Measurements from ENCODE around the gene TIPARP.

TIPARP gene, protein sequence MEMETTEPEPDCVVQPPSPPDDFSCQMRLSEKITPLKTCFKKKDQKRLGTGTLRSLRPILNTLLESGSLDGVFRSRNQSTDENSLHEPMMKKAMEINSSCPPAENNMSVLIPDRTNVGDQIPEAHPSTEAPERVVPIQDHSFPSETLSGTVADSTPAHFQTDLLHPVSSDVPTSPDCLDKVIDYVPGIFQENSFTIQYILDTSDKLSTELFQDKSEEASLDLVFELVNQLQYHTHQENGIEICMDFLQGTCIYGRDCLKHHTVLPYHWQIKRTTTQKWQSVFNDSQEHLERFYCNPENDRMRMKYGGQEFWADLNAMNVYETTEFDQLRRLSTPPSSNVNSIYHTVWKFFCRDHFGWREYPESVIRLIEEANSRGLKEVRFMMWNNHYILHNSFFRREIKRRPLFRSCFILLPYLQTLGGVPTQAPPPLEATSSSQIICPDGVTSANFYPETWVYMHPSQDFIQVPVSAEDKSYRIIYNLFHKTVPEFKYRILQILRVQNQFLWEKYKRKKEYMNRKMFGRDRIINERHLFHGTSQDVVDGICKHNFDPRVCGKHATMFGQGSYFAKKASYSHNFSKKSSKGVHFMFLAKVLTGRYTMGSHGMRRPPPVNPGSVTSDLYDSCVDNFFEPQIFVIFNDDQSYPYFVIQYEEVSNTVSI

DNA sequence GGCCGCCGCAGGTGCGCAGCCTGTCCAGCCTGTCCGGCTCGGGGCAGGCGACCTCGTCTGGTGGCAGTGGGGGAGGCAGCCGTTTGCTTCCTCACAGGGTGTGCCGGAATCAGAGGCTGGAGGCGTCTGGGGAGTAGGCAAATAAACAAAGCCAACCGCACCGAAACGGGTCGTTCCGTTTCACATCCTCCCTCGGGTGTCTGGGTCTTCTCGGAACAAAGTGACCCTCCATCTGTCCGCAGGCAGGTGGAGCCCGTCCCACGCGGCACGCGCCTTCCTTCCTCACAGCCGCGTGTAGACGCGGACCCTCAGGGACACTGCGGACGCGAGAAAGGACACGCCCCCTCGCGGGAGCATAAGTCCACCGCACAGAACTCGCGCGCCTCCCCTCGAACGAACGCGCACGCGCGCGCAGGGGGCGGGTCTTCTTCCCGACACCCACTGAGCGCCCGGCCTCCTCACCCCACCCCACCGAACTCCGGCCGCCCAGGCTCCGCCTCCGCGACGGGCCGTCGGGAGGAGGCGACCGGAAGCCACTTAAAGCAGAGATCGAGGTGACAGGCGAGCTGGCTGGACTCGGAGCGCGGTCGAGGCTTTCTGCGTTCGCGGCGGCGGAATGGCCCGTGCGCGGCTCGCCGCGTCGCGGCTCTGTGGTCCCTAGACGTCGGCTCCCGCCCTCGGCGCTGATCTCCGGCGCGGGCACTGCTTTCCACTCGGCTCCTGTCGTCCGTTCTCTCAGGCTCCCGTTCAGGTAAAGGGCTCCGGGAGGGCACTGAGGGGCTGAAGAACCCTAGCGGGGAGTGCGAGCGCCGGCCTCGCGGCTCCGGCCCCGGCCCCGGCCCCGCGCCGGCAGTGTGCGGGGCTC is at the start of gene TIPARP:
TIPARP (plus strand) TSS at position 545 of the 865 bp plus-strand sequence. CDS start 3,108 bp downstream, outside the sequence.
- peak; percentile 93 for DNase-seq

- DNase-seq: no peak
Observed at GRCh38 chr3:156626104-156626503, 48.3 kb upstream of the TIPARP start.

GRCh38 chr3:156627946-156628569 is 46.3 kb upstream of the TIPARP start:
- DNase-seq: no peak

DNA sequence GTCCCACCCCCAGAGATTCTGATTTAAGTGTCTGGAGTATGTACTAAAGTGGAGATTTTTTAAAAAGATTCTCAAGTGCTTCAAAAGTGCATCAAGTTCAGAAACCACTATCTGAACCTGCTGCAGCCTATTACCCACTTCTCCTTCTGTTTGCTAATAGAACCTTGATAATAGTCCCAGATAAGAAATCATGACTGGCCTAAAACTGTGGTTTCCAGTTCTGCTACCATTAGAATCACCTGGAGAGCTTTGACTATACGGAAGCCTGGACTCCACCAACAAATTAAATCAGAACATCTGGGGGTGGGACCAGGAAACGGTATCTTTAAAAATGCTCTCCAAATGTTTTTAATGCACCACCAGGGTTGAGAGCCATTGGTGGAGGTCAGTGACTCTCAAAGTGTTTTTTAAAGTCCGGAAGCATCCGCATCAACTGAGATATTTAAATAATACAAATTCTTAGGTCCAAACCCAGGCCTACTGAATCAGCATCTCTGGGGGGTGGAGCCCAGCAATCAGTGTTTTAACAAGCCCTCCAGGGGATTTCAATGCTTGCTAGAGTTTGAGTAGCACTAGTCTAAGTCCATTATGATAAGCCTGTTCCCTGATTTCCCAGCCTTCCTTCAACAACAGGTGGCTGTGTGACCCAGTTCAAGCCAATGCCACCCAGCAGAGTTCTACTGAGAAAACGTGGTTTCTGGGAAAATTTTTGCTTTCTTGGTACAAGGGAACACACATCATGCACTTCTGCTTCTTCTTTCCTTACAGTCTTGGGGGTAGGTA is 45.4 kb upstream of the TIPARP start:
- DNase-seq: no peak

DNA sequence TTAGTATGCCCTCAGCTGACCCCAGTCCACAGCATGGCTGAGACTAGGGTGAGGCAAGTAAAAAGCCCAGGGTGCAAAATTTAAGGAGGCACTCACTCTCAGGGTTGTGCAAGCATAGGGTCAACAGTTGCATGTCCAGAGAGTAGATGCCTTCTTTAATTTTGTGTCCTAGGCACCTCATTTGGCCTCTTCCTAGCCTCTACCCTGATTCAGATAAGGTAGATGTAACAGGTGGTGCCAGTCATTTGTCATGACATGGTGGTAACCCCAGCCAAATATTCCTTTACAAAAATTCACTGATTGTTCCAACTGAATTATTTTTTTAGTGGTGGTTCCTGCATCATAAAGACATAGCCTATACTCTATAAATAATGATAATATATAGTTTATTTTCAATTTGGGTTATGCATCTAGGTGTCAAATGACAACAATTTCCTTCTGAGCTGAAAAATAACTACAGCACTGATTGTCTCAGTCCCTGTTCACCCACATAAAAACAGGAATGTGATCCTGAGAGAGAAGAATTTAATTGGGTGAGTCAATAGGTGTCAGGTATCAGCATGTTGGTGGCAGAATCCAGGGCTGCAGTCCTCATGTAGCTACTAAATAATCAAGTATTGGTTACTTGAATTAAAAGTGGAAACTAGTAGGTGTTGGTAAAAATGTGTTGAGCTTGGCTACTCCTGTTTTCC is 44.2 kb upstream of the TIPARP start:
- no peak for DNase-seq

DNA sequence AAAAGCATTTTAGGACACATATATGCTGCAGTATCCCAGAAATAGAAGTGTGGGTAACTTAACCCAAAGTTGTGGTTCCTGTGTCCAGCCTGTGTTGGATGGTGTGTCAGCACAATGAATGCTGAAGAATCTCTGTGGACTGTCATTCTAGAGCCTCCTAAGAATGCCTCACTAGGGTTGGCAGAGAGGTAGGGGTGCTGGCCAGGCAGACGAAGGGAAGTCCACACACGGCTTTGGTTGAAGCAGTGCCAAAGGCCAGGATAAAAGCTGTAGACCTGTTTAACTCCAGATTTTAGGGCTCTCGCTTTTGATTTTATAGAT is 43.7 kb upstream of the TIPARP start:
- DNase-seq: no peak

GRCh38 chr3:156631323-156631722 is 43.1 kb upstream of the TIPARP start:
- DNase-seq: no peak

DNA sequence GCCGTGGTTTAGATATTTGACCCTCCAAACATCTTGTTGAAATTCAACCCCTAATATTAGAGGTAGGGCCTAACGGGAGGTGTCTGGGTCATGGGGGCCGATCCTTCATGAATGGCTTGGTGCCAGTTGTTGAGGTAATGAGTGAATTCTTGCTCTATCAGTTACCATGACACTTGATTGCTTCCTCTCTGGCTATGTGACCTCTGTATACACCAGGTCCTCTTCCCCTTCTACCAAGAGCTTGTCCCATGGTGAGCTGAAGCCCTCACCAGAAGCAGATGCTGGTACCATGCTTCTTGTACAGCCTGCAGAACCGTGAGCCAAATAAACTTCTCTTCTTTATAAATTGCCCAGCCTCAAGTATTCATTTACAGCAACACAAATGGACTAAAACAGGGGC is 41.8 kb upstream of the TIPARP start:
- no peak for DNase-seq

DNA sequence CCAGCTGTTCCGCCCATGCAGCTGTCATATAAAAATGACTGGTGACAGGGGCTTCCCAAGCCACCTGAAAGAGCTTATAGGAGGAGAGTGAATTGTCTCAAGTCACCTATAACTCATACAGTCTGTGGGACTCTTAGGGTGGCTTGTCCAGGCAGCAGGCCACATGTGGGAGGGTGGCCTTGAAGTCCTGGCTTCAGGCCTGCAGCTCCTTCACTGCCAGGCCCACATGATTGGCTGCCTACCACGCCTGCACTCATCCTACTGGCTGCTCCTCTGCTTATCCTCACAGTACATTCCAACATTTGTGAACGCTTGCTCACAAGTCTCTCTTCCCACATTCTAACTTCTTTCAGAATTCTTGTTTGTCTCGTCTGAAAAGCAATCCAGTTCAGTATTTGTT is 41.1 kb upstream of the TIPARP start:
- no peak for DNase-seq

DNA sequence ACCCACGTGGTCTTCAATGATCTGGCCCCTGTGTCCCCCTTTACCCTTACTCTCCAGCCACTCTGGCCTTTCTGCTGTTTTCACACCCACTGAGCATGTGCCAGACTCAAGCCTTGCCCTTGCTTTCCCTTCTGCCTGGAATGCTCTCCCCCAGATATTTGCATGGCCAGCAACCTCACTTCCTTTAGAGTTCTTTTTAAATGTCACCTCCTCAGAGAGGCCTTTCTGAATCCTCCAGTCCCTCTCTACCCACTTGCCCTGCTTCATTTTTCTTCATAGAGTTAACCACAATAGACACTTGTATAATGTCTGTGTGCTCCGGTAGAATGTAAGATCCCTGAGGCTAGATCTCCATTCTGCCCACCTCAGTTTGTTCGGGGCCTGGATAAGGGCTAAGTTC is 39.4 kb upstream of the TIPARP start:
- DNase-seq: no peak

- DNase-seq: no peak
Observed at GRCh38 chr3:156635973-156636372, 38.4 kb upstream of the TIPARP start.

- no peak for DNase-seq
Observed at GRCh38 chr3:156637480-156638022, 36.8 kb upstream of the TIPARP start.

DNA sequence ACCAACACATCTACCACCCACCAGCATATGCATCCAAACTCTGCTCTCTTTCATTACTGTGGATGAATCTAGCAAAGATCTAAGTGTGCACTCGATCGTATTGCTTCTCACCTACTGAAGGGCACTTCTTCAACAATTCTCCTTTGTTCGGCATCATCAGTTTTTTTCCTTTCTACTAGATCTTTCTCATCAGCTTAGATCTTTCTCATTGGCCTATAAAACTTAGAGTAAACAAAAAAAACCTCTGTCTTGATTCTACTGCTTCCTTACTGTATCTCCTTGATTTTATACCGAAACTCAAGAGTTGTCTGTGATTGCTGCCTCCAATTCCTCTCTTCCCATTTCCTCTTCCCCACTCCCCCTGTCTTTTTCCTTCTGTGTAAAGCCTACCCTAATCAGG is 36.1 kb upstream of the TIPARP start:
- no peak for DNase-seq

DNA sequence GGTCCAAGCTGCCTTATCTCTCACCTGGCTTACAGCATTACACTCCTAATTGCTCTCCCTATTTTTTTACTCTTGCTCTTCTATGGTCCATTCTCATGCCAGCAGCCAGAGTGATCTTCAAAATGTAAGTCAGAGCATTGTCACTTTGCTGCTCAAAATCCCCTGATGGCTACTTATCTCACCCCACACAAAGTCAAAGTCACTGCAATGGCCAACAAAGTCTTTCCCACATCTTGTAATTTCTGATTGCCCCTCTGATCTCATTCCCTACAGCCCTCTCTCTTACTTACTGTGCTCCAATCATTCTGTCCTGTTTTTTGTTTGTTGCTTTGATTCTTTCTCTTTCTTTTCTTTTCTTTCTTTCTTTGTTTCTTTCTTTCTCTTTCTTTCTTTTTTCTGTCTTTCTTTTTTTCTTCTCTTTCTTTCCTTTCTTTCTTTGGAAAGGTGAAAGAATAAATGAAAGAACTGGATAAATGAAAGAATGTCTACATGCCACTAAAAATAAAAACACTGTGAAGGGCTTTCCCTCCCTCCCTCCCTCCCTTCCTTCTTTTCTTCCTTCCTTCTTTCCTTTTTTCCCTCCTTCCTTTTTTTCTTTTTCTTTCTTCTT is 34.9 kb upstream of the TIPARP start:
- DNase-seq: no peak

- no peak for DNase-seq
Observed at GRCh38 chr3:156641618-156641975, 32.8 kb upstream of the TIPARP start.

DNA sequence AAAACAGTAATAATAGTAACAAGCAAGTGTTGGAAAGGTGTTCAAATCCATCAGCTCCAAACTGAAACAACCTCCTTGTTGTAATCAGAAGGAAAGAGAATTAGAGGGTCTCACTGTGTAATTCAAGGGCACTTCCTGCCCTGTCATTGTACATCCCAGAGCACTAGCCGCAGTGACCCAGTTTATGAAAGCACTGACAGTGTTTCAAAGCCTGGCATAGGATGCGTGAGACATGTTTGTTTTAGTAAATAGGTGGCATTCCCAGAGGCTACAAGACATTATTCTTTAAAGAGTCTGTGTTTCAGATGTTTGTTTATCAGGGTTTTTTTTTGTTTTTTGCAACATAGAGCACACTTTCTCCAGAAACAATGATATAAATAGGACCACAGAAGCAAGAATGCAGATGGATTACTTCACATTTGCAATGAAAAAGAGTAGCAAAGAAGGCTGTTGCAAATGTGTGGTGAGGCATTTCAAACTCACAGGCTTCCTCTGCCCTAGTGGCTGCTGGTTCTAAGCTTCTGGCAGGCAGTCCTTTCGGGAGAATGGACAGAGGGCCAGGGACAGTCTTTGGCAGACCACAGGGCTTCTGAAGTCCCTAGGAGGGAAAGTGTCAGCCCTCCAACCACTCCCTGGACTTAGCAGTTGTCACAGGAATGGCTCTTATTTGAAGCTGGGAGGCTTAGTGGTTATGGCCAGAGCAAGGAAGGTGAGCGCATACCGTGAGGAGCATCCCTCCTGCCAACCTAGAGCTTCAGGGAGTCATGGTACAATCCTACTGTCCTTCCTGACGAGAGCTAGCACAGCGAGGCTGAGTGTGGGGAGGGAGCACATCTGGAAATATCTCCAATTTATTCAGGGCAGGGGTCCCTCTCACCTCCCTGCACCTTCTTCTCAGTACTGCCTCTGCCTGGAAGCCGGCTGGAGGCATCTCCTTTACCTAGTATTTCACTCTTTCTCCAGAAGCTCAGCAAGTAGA is 31.4 kb upstream of the TIPARP start:
- DNase-seq: no peak

GRCh38 chr3:156643729-156644389 is 30.5 kb upstream of the TIPARP start:
- no peak for DNase-seq

DNA sequence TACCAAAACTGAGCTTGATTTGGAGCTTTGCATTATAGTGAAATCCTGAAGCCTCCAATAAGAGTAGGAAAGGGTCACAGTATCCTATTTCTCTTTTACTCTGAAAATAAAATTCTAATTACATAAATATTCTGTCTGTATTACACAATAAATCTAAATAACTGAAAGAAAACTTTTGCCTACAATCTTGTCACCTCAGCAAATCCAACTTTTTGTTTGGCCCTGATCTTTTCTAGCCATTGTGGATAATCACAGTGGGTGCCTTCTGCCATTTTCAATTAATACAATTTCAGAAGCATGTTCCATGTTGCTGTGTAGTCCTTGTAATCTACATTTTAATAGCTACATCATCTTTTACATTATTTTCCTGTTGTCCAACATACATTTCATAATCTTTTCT is 29.4 kb upstream of the TIPARP start:
- no peak for DNase-seq

- DNase-seq: no peak
Observed at GRCh38 chr3:156646958-156647357, 27.4 kb upstream of the TIPARP start.

Data from NCI-H524 treated with DMSO at 0.1 percent for 48 hours (cell line).